HG03097 (cell line): ENCODE results near the gene RPS29.
"Not testable (repeated sequence)": the region's sequence is repeated elsewhere in the genome, so short reads cannot be mapped to it uniquely, and the experiment has no call there.

Experiments
- ATAC-seq: cut with Tn5 transposase; IDR thresholded peaks from one replicate; pipeline ENCODE4 v1.9.1; 2021; ENCODE audit not compliant: unreplicated experiment, low FRiP score

RPS29 gene

DNA sequence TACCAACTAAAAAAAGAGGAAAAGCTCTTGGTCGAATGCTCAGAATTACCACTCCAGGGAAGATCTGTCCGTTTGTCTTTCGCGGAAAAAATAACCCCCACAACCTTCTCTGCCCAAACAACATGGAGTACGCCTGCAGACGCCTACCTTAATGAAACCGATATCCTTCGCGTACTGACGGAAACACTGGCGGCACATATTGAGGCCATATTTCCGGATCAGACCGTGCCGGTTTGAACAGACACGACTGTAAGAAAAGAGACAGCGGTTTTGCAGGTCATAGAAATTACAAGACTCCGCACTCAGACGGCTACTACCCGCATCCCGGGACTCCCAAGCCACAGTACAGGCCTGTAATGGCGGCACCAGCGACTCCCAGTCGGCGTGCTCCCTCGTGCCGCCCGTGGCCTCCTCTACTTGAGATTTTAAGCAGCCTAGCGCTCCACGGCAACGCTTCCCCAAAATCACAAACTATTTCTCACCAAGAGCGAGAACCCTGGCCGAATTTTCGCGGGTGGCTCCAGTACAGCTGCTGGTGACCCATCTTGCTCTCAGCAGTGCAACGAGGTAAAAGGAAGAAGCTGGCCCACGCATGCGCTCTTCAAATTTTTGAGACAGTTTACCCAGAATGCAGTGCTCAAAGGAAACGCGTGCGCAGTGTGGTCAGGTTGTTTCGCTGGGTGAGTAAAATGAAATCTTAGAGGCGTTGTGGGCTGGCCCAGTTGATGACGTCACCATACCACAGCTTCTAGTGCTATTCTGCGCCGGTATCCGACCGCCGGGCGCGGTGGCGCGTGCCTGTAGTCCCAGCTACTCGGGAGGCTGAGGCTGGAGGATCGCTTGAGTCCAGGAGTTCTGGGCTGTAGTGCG, at the start of gene RPS29:
TSS of gene RPS29 (minus strand) at position 578 of the 870 bp plus-strand sequence. CDS start at position 544, 34 bp downstream.
- ATAC-seq, result peak; percentile 89

DNA sequence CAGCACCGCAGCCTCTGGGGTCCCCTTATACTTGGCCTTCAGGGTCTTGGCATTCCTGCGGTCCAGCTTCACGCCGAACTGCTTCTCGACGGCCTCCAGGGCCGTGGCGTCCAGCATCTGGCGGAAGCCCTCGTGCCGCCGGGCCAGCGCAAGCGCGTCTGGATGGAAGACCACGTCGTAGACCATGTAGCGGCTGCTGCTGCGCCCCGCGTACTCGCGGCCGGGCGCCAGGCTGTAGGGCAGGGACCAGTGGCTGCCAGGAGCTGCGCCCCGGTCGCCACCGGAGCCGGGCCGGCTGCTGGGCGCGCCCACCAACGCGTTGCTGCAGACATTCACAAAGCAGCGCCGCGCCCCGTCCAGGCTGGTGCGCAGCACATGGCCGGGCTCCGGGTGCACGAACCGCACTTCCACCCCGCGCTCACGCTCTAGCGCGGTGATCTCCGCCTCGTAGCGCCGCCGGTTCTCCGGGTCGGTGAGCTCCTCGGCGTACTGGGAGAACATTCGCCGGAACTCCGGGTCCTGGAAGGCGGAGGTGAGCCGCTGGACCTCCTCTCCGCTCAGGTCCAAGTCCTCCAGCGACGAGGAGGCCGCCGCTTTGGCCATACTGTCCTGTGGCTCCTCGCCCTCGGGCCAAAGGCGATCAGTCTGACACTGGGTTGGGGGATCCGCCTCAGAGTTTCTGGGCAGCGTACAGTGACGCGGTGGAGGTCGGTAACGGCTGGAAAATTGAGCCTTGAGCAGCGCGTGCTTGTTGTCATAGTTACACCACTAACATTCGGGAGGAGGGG, 48.6 kb upstream of the RPS29 start, which contains the start of gene DNAAF2:
TSS of gene DNAAF2 (minus strand) at position 698 of the 788 bp plus-strand sequence. CDS start at position 603, 95 bp downstream.
- peak; percentile 28 for ATAC-seq

DNA sequence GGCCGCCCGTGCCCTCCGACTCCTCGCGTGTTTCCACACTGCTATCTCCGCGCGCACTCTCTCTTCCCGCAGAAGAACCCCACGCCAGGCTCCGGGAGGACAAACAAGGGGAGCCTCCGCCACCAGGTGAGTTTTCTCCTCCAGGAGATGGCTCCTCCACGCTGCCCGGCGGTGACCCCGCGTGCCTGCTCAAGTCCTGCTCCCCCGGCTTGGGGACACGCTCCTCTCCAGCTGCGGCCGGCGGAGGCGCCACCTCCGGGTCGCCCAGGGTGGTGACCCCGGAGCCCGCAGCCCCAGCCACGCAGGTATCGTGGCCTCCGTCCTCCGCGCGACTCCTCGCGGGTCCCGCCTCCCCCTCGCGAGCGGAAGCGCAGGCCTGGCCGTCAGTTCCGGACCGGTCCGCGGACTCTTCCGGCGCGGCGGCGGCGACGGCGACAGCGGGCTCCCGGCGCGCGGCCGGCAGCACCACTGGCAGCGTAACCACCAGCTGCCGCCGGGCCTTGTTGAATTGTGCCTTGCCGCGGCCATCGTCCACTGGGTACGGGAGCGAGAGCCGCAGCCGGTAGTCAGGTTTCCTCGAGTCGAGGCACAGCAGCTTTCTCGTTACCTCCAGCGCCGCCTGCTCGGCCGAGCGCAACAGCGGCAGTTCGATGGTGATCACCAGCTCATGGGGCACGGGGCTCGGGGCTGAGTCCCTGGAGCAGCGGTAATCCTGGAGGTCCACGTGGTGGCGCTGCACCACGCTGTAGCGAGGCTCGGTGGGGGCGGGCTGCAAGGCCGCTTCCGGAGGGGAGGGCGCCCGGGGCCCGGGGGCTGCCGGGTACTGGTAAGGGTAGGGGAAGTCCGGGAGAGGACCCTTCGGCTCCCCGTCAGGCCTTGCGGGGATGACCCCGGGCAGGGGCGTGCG, 47.7 kb upstream of the RPS29 start:
- ATAC-seq, result peak; percentile 79

DNA sequence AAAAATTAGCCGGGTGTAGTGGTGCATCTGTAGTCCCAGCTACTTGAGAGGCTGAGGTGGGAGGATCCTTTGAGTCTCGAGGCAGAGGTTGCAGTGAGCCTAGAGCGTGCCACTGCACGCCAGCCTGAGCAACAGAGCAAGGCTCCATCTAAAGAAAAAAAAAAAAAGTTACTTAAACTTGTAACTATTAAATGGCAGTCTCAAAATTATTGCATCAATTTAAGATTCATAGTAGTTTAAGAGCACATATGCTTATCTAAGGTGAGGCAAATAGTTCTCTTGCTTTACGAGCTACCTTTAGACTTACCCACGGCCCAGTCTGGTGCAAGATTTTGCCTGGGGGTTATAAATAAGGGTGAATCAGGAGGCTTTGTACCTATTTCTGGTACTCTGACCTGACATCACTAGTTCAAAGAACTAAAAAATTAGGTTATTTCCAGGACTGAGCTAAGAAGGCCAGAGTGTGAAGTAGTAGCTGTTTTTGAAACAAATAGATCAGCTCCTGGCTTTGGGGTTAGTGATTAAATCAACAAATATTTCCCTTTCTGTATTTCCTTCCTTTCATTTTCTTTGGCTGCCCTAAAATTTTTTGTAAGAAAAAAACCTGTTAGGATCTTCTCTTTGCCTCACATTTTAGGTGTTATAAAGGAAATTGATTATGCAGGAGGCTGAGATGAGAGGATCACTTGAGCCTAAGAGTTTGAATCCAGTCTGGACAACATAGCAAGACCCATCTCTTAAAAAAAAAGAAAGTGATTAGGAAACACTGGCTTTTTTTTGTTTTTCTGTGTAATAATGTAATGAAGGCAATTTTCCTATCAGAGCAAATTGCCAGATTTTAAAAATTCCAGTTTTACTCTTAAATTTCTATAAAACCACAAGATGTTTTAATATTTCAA, 38.0 kb upstream of the RPS29 start:
- no peak for ATAC-seq

DNA sequence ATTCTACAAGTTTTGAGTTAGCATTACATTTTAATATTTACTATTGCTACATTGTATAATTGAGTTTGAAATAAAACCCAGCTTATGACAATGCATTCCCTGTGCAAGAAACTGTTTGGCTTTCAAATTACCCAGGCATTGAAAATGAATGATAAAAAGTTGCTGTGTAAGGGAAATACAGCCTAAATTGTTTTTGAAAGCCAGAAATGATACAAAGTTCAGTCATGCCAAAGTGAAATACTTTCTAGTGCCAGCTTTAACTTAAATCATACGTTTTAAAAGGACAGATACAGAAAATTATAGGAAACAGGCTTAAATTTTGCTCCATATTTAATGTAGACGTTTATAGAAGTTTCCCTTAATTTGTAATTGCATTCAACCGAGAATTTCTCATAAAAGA, 37.2 kb upstream of the RPS29 start:
- ATAC-seq, result no peak

DNA sequence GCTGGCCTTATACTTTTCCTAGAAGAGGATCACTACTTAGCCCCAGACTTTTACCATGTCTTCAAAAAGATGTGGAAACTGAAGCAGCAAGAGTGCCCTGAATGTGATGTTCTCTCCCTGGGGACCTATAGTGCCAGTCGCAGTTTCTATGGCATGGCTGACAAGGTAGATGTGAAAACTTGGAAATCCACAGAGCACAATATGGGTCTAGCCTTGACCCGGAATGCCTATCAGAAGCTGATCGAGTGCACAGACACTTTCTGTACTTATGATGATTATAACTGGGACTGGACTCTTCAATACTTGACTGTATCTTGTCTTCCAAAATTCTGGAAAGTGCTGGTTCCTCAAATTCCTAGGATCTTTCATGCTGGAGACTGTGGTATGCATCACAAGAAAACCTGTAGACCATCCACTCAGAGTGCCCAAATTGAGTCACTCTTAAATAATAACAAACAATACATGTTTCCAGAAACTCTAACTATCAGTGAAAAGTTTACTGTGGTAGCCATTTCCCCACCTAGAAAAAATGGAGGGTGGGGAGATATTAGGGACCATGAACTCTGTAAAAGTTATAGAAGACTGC, 35.9 kb upstream of the RPS29 start:
- ATAC-seq, result no peak

DNA sequence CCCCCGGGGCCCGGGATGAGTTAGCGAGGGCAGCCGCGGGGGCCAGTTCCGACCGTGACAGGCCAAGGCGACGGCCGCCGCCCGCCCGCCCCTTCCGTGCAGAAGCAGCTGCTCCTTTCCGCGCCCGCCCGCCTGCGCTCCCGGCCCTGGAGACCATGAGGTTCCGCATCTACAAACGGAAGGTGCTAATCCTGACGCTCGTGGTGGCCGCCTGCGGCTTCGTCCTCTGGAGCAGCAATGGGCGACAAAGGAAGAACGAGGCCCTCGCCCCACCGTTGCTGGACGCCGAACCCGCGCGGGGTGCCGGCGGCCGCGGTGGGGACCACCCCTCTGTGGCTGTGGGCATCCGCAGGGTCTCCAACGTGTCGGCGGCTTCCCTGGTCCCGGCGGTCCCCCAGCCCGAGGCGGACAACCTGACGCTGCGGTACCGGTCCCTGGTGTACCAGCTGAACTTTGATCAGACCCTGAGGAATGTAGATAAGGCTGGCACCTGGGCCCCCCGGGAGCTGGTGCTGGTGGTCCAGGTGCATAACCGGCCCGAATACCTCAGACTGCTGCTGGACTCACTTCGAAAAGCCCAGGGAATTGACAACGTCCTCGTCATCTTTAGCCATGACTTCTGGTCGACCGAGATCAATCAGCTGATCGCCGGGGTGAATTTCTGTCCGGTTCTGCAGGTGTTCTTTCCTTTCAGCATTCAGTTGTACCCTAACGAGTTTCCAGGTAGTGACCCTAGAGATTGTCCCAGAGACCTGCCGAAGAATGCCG, 35.1 kb upstream of the RPS29 start:
- ATAC-seq, result peak; percentile 22

DNA sequence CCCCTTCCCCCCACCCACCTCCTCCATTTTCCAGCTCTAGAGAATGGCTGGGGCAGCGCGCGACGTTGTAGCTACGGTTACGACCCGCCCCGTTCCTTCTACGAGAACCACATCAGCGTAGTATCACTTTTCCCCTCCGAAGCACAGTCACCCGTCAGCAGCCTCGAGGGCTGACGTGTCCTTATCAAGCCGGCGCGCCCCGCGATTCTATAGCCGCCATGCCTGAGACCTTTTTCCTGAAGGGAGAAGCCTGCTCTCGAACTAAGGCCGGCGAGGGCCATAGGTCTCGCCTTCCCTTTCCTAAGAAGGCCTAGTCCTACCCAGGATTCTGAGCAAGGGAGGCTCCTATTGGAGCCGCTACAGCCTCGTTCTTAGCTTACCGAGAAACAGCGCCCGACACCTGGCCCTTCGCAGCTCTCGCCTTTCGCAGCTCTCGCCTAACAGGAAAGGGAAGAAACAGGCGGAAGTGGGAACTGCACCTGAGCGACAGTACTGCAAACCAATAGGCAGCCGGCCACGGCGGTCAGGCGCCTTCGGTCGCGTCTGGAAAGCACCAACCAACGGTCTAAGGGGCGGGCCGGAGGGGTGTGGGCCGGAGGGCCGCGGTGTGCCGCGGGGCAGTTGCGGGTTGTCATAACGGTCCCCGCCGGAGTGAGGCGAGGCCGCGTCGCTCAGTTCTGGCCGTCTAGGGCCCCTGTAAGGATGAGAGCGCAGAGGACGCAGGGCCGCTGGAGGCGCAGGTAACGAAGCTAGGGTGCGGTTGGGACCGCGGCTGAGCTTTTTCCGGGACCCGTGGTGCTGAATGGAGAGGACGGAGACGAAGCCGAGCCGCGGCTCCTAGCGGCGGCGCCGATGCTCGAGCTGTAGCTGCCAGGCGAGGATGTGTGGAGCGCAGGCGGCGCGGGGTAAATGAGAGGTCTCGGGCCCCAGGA, 34.3 kb upstream of the RPS29 start, which contains the start of the genes MGAT2 and RPL36AL:
TSS of gene MGAT2 (plus strand) at position 618 of the 932 bp plus-strand sequence. CDS start 470 bp downstream, outside the sequence.
TSS of gene RPL36AL (minus strand) at position 445 of the 932 bp plus-strand sequence. CDS start 1,522 bp downstream, outside the sequence.
- peak; percentile 94 for ATAC-seq

DNA sequence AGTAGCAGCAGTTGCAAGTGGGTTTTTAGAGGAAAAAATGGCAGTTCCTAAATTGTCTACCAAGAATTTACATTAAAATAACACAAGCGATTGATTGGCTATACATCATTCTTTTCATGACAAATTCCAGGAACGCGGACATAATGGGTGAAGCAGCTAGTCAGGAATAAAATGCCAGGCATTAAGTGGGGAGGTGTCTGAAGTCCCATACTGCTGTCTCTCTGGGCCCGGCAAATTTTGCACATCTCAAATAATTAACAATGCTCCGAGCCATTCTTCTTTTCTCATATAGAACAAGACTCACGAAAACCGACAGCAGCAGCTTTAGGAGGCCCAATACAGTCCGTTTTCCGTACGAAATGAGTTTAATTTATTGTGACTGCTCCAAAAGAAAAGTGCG, 33.5 kb upstream of the RPS29 start:
- ATAC-seq, result no peak

DNA sequence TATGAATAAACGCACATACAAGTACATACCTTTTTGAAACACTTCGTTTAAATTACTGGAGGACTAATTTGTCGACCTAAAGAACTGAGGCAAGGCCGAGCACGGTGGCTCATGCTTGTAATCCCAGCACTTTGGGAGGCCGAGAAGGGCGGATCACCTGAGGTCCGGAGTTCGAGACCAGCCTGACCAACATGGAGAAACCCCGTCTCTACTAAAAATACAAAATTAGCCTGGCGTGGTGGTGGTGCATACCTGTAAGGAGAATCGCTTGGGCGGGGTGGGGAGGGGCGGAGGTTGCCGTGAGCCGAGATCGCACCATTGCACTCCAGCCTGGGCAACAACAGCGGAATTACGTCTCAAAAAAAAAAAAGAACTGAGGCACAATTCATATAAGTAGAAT, 33.1 kb upstream of the RPS29 start:
- not testable (repeated sequence) for ATAC-seq

DNA sequence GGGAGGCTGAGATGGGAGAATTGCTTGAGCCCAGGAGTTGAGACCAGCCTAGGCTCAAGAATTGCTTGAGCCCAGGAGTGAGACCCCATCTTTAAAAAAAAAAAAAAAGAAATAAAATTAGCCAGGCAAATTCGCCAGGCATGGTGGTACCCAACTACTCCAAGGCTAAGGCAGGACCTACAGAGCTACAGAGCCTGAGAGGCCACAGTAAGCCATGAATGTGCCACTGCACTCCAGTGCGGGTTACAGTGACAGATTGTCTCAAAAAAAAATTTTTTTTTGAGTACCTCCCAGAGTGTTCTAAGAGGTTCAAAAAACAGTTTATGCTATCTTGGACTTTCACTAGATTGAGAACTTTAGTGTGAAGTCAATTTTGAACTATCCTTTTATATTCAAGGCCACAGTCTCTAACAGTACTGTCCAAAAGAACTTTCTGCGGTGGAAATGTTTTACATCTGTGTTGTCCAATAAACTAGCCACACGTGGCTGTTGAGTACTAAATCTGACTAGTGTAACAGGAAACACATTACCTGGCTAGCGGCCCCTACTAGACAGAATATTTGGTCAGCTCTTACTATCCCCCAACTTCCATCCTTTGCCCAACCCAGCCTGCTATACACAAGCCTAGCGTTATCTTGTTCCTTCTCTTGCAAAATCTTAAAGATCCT, 31.8 kb upstream of the RPS29 start:
- no peak for ATAC-seq

DNA sequence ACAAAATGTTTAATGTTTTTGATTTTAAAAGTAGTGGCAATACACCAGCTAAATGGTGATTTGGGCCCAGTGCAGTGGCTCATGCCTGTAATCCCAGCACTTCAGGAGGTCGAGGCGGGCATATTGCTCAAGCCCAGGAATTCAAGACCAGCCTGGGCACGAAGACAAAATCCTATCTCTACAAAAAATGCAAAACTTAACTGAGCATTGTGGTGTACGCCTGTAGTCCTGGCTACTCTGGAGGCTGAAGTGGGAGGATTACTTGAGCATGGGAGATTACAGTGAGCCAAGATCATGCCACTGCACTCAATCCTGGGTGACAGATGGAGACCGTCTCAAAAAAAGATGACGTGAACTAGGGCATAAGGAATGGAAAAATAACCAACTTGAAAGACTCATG, 29.6 kb upstream of the RPS29 start:
- no peak for ATAC-seq

DNA sequence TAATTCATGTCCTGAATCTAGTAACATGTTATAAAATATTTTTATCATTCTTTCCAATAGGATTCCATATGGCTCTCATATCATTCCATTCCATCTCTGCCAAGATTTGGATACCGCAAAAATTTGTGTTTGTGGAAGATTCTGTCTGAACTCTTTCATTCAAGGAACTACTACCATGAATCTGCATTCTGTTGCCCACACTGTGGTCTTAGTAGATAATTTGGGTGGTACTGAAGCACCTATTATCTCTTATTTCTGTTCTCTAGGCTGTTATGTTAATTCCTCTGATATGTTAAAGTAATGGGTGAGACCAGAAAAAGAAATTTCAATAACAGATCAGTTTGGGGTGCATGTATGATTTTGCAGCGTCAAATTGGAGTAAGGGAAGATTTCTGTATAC, 28.0 kb upstream of the RPS29 start:
- no peak for ATAC-seq

DNA sequence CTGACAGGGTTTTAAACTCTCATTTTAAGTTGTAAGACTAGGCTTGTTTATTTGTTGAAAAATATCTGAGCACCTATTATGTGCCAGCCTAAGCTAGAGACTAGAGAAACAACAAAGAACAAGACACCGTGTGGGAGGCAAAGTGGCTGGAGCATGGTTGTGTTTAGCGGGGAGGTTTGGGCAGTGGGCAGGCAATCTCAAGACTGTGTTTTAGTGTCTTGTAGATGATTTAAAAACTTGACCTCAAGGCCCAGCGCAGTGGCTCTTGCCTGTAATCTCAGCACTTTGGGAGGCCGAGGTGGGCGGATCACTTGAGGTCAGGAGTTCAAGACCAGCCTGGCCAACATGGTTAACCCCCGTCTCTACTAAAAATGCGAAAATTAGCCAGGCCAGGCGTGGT, 26.5 kb upstream of the RPS29 start:
- no peak for ATAC-seq

DNA sequence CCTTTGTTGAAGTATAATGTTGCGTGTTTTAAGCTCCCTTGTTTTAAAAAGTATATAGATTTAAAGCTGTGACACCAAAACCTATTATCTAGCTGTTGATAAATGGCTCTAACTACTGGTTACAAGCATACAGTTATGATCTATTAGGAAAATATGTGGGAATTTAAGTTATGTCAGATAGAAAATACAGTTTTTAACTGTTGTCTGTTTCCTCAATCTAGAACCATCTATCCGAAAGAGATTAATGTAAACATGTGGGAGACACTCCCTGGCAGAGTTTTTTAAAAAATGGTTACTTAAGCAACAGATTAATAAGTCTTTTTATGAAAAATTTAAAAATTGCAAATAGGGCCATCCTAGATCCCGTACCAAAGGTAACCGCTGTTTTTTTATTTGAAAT, 26.1 kb upstream of the RPS29 start:
- no peak for ATAC-seq

DNA sequence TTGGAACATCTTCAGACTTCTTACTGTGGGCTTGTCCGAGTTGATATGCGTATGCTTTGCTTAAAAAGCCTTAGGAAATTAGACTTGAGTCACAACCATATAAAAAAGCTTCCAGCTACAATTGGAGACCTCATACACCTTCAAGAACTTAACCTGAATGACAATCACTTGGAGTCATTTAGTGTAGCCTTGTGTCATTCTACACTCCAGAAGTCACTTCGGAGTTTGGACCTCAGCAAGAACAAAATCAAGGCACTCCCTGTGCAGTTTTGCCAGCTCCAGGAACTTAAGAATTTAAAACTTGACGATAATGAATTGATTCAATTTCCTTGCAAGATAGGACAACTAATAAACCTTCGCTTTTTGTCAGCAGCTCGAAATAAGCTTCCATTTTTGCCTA, 21.4 kb upstream of the RPS29 start:
- no peak for ATAC-seq
